GM19240 (cell line): Measurements from ENCODE around the gene STX16.
"Not testable (repeated sequence)": the region's sequence is repeated elsewhere in the genome, so short reads cannot be mapped to it uniquely, and the experiment has no call there.

ENCODE experiments used
- DNase-seq: peaks from one replicate; pipeline ENCODE4 v3.0.0; 2011; ENCODE audit warnings: low spot score; ENCODE audit not compliant: insufficient read length

Gene STX16

DNA sequence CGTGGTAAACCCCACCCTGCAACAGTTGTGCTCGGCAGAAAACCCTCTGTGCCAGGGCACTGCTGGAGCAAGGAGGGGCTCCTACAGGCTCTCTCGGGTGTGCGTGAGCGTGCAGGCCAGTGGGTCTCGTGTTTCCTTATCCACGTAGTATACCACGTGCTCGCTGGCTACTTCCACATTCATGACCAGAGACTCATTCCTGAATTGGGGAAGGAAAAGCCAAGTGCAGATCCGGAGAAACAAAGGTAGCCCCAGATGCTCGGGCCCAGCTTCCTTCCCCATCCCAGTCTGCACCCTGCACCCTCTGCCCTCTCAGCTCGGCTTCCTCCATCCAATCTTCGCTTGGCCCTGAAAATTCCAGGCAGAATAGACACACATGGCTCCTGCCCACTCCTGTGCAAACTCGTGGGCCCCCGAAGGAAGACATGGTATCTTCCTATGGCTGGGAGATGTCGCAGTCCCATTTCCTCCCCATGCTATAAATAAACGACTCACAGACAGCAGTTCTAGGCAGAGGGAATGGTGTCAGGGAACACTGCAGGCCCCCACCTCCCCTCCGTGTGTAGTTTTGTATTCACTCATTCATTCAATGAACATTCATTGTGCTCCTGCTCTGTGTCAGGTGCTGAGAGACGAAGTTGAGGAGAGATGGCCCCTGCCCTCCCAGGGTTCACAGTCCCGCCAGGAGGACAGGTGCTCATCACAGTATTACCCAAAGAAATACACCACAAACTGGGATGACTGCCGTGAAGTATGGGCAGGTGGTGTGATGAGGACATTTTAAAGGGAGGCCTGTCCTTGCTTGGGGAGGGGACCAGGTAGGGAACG lies 71.1 kb downstream of the STX16 start:
- DNase-seq = no peak

DNA sequence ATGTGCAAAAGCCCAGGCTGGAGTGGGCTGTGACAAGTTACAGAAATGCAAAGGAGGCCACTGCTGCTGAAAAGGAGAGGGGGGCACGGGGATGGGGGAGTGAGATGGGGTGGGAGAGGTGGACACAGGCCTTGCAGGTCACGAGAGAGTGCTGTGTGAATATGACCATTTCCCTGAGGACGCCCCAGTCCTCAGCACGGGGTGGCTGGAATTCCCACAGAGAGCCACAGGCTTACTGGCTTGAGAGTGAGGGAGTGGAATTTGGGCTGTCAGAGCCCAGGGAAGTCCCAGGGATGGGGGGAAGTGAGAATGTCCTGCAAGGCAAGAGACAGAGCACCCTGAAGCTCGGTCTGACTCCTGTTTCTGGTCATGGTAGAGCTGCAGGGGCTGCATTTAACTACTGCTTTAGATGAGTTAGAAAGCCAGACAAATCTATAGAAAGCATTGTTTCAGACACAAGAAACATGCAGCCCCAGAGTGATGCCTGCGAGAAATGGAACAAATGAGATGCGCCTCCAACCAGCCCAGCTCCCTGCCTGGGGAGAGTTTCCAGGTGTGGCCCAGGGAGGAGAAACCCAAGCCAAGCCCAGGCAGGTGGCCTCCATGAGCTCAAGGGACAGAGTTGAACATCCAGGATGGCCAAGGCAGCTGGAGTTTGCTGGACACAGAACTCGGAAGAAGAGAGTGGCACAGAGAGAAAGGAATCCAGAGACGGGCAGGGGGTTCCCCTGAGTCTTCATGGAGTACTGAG lies 72.0 kb downstream of the STX16 start:
- DNase-seq = no peak

DNA sequence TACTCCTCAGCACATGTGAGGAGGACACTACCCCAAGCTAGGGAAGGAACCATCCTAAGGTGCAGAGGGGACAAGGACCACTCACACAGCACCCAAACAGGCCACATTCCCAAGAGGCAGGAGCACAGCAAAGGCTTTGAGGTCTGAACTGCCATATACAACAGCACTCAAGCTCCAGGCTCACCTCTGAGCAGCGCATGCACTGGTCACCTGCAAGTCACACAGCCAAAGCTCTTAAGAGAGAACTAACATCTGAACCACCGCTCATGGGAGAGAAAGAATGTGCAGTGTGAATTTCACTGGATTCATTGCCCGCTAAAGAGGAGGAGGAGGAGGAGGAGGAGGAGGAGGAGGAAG lies 72.5 kb downstream of the STX16 start:
- DNase-seq = no peak

DNA sequence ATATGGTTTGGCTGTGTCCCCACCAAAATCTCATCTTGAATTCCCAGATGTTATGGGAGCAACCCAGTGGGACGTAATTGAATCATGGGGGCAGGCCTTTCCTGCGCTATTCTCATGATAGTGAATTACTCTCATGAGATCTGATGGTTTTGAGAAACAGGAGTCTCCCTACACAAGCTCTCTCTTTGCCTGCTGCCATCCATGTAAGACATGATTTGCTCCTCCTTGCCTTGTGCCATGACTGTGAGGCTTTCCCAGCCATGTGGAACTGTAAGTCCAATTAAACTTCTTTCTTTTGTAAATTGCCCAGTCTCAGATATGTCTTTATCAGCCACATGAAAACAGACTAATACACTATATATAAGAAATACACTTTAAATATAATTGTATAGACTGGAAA lies 75.1 kb downstream of the STX16 start:
- not testable (repeated sequence) for DNase-seq
